ENCODE results near the gene CA12. TPM values are rescaled to one million over a fixed set of nuclear protein-coding genes. Genes with fewer than 3 reads are reported as not detected.

CA12 gene
- total and polyA plus RNA-seq, 2 donors (not counting 3 experiments of a cell fraction or from before 2014, with no cell fraction given), result 1.1 to 5.9 TPM

DNA sequence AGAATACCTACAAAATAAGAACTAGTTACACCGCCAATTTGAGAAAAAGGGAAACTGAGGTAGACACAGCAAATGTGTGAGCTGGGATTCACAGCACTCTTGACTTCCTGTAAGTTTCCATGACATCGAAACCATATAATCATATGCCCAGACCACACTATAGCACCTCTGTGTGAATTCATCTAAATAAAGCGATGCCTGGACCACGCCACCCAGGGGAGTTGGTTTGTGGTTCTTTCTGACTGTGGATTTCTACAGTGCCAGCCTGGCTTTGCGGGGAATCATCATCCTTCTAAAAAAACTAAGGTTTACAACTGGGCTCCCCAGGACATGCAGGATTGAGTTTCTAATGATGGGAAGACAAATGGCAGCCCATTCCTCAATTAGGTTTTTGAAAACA lies 23.5 kb upstream of the CA12 start:
- no peak overlapping the region for H3K27ac ChIP-seq (ENCODE audit: insufficient read depth, low read depth, low read length)
- TF ChIP-seq POLR2AphosphoS5 (IDR thresholded peaks at IDR 0.05; ENCODE audit: insufficient read depth, low read depth, low read length) (no peak), POLR2A (IDR thresholded peaks at IDR 0.05; ENCODE audit: low read depth, low read length) (no peak), EZH2 (IDR thresholded peaks at IDR 0.05; ENCODE audit: borderline replicate concordance, low read depth, low read length, severe bottlenecking) (no peak), GATA2 (IDR thresholded peaks at IDR 0.05; ENCODE audit: insufficient read depth, insufficient read length, low read depth, low read length) (no peak), MYC (IDR thresholded peaks at IDR 0.05; ENCODE audit: low read depth, low read length) (no peak), JUN (IDR thresholded peaks at IDR 0.05; ENCODE audit: borderline replicate concordance, insufficient read depth, insufficient read length, low read depth) (no peak), FOS (IDR thresholded peaks at IDR 0.05; ENCODE audit: borderline replicate concordance, insufficient read depth, low read length) (no peak)
- TF ChIP-seq, protein P1, sequence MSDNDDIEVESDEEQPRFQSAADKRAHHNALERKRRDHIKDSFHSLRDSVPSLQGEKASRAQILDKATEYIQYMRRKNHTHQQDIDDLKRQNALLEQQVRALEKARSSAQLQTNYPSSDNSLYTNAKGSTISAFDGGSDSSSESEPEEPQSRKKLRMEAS (IDR thresholded peaks at IDR 0.05; ENCODE audit: insufficient read depth, insufficient read length), result no peak
- TF ChIP-seq, protein P2, sequence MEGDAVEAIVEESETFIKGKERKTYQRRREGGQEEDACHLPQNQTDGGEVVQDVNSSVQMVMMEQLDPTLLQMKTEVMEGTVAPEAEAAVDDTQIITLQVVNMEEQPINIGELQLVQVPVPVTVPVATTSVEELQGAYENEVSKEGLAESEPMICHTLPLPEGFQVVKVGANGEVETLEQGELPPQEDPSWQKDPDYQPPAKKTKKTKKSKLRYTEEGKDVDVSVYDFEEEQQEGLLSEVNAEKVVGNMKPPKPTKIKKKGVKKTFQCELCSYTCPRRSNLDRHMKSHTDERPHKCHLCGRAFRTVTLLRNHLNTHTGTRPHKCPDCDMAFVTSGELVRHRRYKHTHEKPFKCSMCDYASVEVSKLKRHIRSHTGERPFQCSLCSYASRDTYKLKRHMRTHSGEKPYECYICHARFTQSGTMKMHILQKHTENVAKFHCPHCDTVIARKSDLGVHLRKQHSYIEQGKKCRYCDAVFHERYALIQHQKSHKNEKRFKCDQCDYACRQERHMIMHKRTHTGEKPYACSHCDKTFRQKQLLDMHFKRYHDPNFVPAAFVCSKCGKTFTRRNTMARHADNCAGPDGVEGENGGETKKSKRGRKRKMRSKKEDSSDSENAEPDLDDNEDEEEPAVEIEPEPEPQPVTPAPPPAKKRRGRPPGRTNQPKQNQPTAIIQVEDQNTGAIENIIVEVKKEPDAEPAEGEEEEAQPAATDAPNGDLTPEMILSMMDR (IDR thresholded peaks at IDR 0.05; ENCODE audit: extremely low read depth in 1 of 2, insufficient read depth in 1 of 2, low read depth in 1 of 2, low read length in 2 of 2), result no peak
- H3K36me3 ChIP-seq (ENCODE audit: control insufficient read depth in 2 of 2, extremely low read depth in 1 of 2, insufficient read depth in 2 of 2, low read length in 2 of 2), result no peaks in the 10 kb centered on the region
- H3K4me1 ChIP-seq (ENCODE audit: control insufficient read depth, extremely low read depth, insufficient read depth, low read length), result peaks cover 22% of the 10 kb centered on the region
- H3K27me3 ChIP-seq (ENCODE audit: control insufficient read depth in 2 of 2, insufficient read depth in 2 of 2, low read length in 2 of 2), result no peaks in the 10 kb centered on the region
- FAIRE-seq, result no peak
- no peaks in the 10 kb centered on the region for H3K9me3 ChIP-seq (replicated peaks; ENCODE audit: control insufficient read depth, insufficient read depth, low read length)
- no TSS peak for BruUV-seq (replicated peaks)
- DNase-seq (ENCODE audit: low read depth, low spot score), result no peak
- no peak overlapping the region for H3K9ac ChIP-seq (replicated peaks; ENCODE audit: extremely low read depth, insufficient read depth, low read length)
- intact Hi-C loops (cut with micrococcal nuclease) (loop anchor here (5.0 kb wide), 1 partner anchor 97 kb away; the partner anchor contains the start of gene USP3), dilution Hi-C loops (cut with MboI; ENCODE audit: extremely low pct_ligation_motif_present, low sequenced_read_pairs) (no loop called here)
- H3K4me3 ChIP-seq (replicated peaks in 1 of 3; ENCODE audit: insufficient read depth in 1 of 3, low read depth in 1 of 3, low read length in 3 of 3), result no peak overlapping the region
- no peaks in the 10 kb centered on the region for H3K79me2 ChIP-seq (ENCODE audit: control insufficient read depth, insufficient read depth, low read length)
- ChIA-PET POLR2A (no interaction called here), CTCF (interaction anchor here (0.7 to 3.1 kb wide), 7 partner anchors 61 to 357 kb away, joined by 3 to 23 read pairs (median 4); no protein-coding TSS in a partner anchor)
- H2AFZ ChIP-seq (ENCODE audit: low read depth, low read length), result peak overlapping the region; percentile 89
- peak overlapping the region; percentile 76 for H3K4me2 ChIP-seq (ENCODE audit: insufficient read depth, low read length)
- H3K9me1 ChIP-seq (replicated peaks; ENCODE audit: control insufficient read depth, extremely low read depth, insufficient read depth, low read length), result no peaks in the 10 kb centered on the region
- H4K20me1 ChIP-seq (replicated peaks; ENCODE audit: control insufficient read depth, extremely low read depth, insufficient read depth, low read length), result no peaks in the 10 kb centered on the region

Measured in endothelial cell of umbilical vein (primary cell).